RWPE2 (cell line): ENCODE measurements around the gene TBCC.

Experiments
- ATAC-seq: fragments of 200-7000 bp; cut with Tn5 transposase; 3 replicates; pipeline ENCODE4 v1.9.1; 2021; ENCODE audit warnings: low read depth
- DNase-seq: peaks from one replicate; pipeline ENCODE4 v3.0.0-alpha.2; 2020; ENCODE audit warnings: low spot score
- H3K27ac ChIP-seq: fragments of 450-650 bp; 2 replicates; pipeline ENCODE4 v1.5.1; 2017; ENCODE audit warnings: mild to moderate bottlenecking; ENCODE audit not compliant: poor library complexity, severe bottlenecking
- H3K27me3 ChIP-seq: fragments of 250-450 bp; sonication (Bioruptor Pico); 2 replicates; pipeline ENCODE4 v1.5.1; 2021; ENCODE audit warnings: mild to moderate bottlenecking, moderate library complexity; ENCODE audit not compliant: insufficient read depth, poor library complexity, severe bottlenecking
- H3K36me3 ChIP-seq: fragments of 250-450 bp; sonication (Bioruptor Pico); 2 replicates; pipeline ENCODE4 v1.5.1; 2020; ENCODE audit warnings: low read depth, mild to moderate bottlenecking, moderate library complexity
- H3K4me1 ChIP-seq: fragments of 250-450 bp; sonication (Bioruptor Pico); 2 replicates; pipeline ENCODE4 v1.5.1; 2021; ENCODE audit warnings: mild to moderate bottlenecking, moderate library complexity; ENCODE audit not compliant: insufficient read depth, poor library complexity, severe bottlenecking
- H3K4me3 ChIP-seq: fragments of 250-450 bp; sonication (Bioruptor Pico); 2 replicates; pipeline ENCODE4 v1.5.1; 2021; ENCODE audit warnings: mild to moderate bottlenecking, moderate library complexity; ENCODE audit not compliant: severe bottlenecking
- H3K9me3 ChIP-seq: fragments of 250-450 bp; sonication (Bioruptor Pico); 2 replicates; pipeline ENCODE4 v1.5.1; 2021; ENCODE audit warnings: mild to moderate bottlenecking, moderate library complexity; ENCODE audit not compliant: severe bottlenecking
- CTCF ChIP-seq: fragments of 450-650 bp; IDR thresholded peaks from one replicate; pipeline ENCODE4 v1.5.1; 2017; ENCODE audit warnings: mild to moderate bottlenecking, moderate library complexity; ENCODE audit not compliant: poor library complexity, severe bottlenecking

TBCC gene

GRCh38 chr6:42720739-42721138, 25.2 kb downstream of the TBCC start:
- Histone ChIP-seq H3K9me3 (no peaks in the 10 kb centered on the region), H3K4me1 (no peaks in the 10 kb centered on the region), H3K4me3 (no peak overlapping the region), H3K27me3 (no peaks in the 10 kb centered on the region), H3K36me3 (no peaks in the 10 kb centered on the region), H3K27ac (no peak overlapping the region)
- ATAC-seq (peak; percentile 90), DNase-seq (no peak)
- TF ChIP-seq CTCF: peak; percentile 13

GRCh38 chr6:42715871-42716270, 30.0 kb downstream of the TBCC start:
- H3K36me3 ChIP-seq: no peaks in the 10 kb centered on the region
- H3K27me3 ChIP-seq: no peaks in the 10 kb centered on the region
- H3K27ac ChIP-seq: no peak overlapping the region
- no peak overlapping the region for H3K4me3 ChIP-seq
- TF ChIP-seq CTCF: no peak
- H3K9me3 ChIP-seq: no peaks in the 10 kb centered on the region
- DNase-seq (no peak), ATAC-seq (no peak)
- H3K4me1 ChIP-seq: peaks cover 12% of the 10 kb centered on the region

- DNase-seq (no peak), ATAC-seq (peak; percentile 94)
- H3K27ac ChIP-seq: peak overlapping the region; percentile 33
- H3K36me3 ChIP-seq: no peaks in the 10 kb centered on the region
- H3K9me3 ChIP-seq: no peaks in the 10 kb centered on the region
- TF ChIP-seq CTCF: no peak
- H3K4me3 ChIP-seq: no peak overlapping the region
- H3K4me1 ChIP-seq: peaks cover 12% of the 10 kb centered on the region
- no peaks in the 10 kb centered on the region for H3K27me3 ChIP-seq
These were observed 31.7 kb downstream of the TBCC start for GRCh38 chr6:42714098-42714761.

- TF ChIP-seq CTCF: no peak
- H3K27me3 ChIP-seq: no peaks in the 10 kb centered on the region
These were observed 34.0 kb downstream of the TBCC start for GRCh38 chr6:42711930-42712329.

GRCh38 chr6:42710316-42710715, 35.6 kb downstream of the TBCC start:
- no peaks in the 10 kb centered on the region for H3K9me3 ChIP-seq
- DNase-seq: no peak
- H3K36me3 ChIP-seq: no peaks in the 10 kb centered on the region
- H3K27ac ChIP-seq: no peak overlapping the region
- no peak for ATAC-seq
- no peak for TF ChIP-seq CTCF
- H3K4me1 ChIP-seq: peaks cover 12% of the 10 kb centered on the region
- no peaks in the 10 kb centered on the region for H3K27me3 ChIP-seq
- no peak overlapping the region for H3K4me3 ChIP-seq

More at GRCh38 chr6:42711930-42712329, 34.0 kb downstream of the TBCC start:
- H3K4me3 ChIP-seq: no peak overlapping the region
- no peak overlapping the region for H3K27ac ChIP-seq
- H3K36me3 ChIP-seq: no peaks in the 10 kb centered on the region
- ATAC-seq (no peak), DNase-seq (no peak)
- peaks cover 12% of the 10 kb centered on the region for H3K4me1 ChIP-seq
- no peaks in the 10 kb centered on the region for H3K9me3 ChIP-seq
